Natural killer cell treated with Interleukin-12 subunit alpha and Interleukin-12 subunit beta and Interleukin-15 and Interleukin-18, amount 100 ng/mL, for 72 hours (primary cell): ENCODE data around the gene MLN. TPM values are rescaled to one million over a fixed set of nuclear protein-coding genes. Genes with fewer than 3 reads are reported as not detected.

Experiments used
- ATAC-seq, 2 donors: fragments of 150-1000 bp; cut with Tn5 transposase in 1 of 2; sonication (Bioruptor Pico), chemical (Tn5 transposase) in 1 of 2; 2 replicates each; pipeline ENCODE4 v1.10.0; 2021
- DNase-seq: peaks from one replicate; pipeline ENCODE4 v3.0.0; 2022; ENCODE audit warnings: low spot score
- H3K27ac Mint-ChIP-seq, 2 donors: 1 replicate in 1 of 2; 2 replicates in 1 of 2; pipeline ENCODE4 v1.8.0; 2022; ENCODE audit warnings: mixed read lengths in 2 of 2, mild to moderate bottlenecking in 1 of 2, moderate library complexity in 1 of 2
- H3K27me3 Mint-ChIP-seq, 2 donors: 1 replicate in 1 of 2; 2 replicates in 1 of 2; pipeline ENCODE4 v1.8.0; 2022; ENCODE audit warnings: mixed read lengths in 2 of 2
- H3K36me3 Mint-ChIP-seq: one replicate; pipeline ENCODE4 v1.8.0; 2022; ENCODE audit warnings: mixed read lengths
- H3K4me1 Mint-ChIP-seq, 2 donors: 1 replicate in 1 of 2; 2 replicates in 1 of 2; pipeline ENCODE4 v1.8.0; 2022; ENCODE audit warnings: low read depth in 2 of 2, mixed read lengths in 2 of 2, mild to moderate bottlenecking in 1 of 2
- H3K4me3 Mint-ChIP-seq: one replicate; pipeline ENCODE4 v1.8.0; 2022; ENCODE audit warnings: mixed read lengths
- H3K9me3 Mint-ChIP-seq: 2 replicates; pipeline ENCODE4 v1.8.0; 2022; ENCODE audit warnings: mixed read lengths
- total RNA-seq, 2 donors: library from RNA; stranded (reverse); gene quantifications; one replicate each; pipeline ENCODE4 v1.2.3, GENCODE V29; 2022

The MLN gene
- total RNA-seq, 2 donors from 2014 or later = not detected

- Mint-ChIP-seq H3K4me3 (no peak overlapping the region), H3K9me3 (no peaks in the 10 kb centered on the region), H3K4me1 (no peaks in the 10 kb centered on the region), H3K27ac (no peak overlapping the region), H3K27me3 (peaks cover 34 to 40% of the 10 kb centered on the region in 2 donors), H3K36me3 (no peaks in the 10 kb centered on the region)
- no peak for ATAC-seq
- DNase-seq = no peak
Measured at GRCh38 chr6:33799454-33800113, 4.2 kb downstream of the MLN start.

GRCh38 chr6:33798343-33798848 lies 5.4 kb downstream of the MLN start:
- no peaks in the 10 kb centered on the region for H3K9me3 Mint-ChIP-seq
- H3K27ac Mint-ChIP-seq = no peak overlapping the region
- DNase-seq = no peak
- no peaks in the 10 kb centered on the region for H3K4me1 Mint-ChIP-seq
- peaks cover 30 to 35% of the 10 kb centered on the region in 2 donors for H3K27me3 Mint-ChIP-seq
- ATAC-seq = no peak
- no peaks in the 10 kb centered on the region for H3K36me3 Mint-ChIP-seq
- H3K4me3 Mint-ChIP-seq = no peak overlapping the region

DNA sequence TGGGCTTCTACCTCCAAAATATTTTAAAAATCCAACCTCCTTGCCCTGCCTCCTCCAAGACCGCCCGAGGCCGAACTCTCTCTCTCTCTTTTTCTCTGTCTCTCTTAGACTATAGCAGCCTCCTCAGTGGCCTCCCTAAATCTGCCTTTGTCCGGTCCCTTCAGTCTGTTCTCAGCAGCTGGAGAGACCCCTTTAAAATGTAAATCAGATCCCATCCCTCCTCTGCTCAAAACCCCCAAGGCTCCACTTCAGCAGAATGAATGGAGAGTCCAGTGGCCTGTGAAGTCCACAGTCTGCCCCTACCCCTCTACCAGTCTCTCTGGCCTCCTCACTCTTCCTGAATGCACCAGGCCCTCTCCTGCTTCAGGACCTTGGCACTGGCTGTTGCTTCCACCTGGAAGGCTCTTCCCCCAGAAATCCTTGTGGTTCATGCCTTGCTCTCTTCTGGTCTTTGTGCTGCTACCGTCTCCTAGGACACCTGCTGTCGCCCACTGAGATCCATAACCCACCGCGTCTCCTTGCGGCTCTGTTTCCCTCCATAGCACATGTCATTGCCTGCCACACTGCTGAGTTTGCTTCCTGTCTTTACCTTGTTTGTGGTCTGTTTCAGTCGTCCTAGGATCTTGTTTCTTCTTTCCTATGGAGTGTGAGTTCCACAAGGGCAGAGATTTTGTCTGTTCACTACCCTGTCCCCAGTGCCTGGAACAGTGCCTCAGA lies 6.0 kb downstream of the MLN start:
- ATAC-seq (no peak), DNase-seq (no peak)
- Mint-ChIP-seq H3K4me3 (no peak overlapping the region), H3K36me3 (no peaks in the 10 kb centered on the region), H3K4me1 (no peaks in the 10 kb centered on the region), H3K27ac (no peak overlapping the region), H3K27me3 (peaks cover 31 to 35% of the 10 kb centered on the region in 2 donors), H3K9me3 (no peaks in the 10 kb centered on the region)

DNA sequence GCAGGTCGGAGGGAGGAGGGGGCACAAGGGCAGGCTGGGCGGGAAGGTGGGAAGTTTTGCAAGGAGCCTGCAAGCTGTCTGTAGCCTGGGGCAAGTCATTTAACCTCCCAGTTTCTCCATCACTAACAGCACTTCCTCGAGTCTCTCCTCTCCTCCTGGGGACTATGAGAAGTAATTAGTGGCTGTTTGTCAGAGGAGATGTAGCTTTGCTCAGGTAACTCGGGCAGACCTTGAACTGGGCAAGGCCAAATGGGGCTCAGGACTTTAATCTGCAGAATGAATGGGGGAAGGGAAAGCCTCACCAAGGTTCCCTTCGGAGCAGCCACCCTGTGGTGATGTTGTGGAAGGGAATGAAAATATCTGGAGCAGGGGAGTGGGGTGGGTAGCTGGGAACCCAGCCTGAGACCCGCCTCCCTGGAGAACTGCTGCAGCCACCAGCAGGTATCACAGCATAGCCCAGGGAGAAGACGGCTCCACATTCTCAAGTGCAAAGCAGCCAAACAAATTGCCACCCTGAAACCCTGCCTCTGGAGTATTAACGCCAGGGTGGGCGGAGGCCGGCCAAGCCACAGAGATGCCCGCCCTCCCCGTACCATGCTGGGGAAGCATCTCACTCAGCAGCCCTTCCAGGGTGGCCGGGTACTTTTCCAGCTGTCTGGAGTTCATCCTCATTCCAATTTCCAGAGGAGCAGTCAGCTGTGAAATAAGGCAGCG lies 8.7 kb downstream of the MLN start:
- no peaks in the 10 kb centered on the region for H3K4me1 Mint-ChIP-seq
- ATAC-seq = no peak
- no peak overlapping the region for H3K4me3 Mint-ChIP-seq

GRCh38 chr6:33792981-33793380 lies 10.8 kb downstream of the MLN start:
- DNase-seq = no peak
- no peak overlapping the region for H3K27ac Mint-ChIP-seq
- peaks cover 9 to 15% of the 10 kb centered on the region in 2 donors for H3K27me3 Mint-ChIP-seq
- H3K36me3 Mint-ChIP-seq = peaks cover 3% of the 10 kb centered on the region
- peaks cover 11 to 13% of the 10 kb centered on the region in 2 donors for H3K4me1 Mint-ChIP-seq
- ATAC-seq = no peak
- no peaks in the 10 kb centered on the region for H3K9me3 Mint-ChIP-seq
- H3K4me3 Mint-ChIP-seq = no peak overlapping the region

More for the DNA sequence above, 8.7 kb downstream of the MLN start:
- H3K27me3 Mint-ChIP-seq = peaks cover 27 to 31% of the 10 kb centered on the region in 2 donors
- no peaks in the 10 kb centered on the region for H3K36me3 Mint-ChIP-seq
- no peak for DNase-seq
- no peak overlapping the region for H3K27ac Mint-ChIP-seq
- no peaks in the 10 kb centered on the region for H3K9me3 Mint-ChIP-seq

DNA sequence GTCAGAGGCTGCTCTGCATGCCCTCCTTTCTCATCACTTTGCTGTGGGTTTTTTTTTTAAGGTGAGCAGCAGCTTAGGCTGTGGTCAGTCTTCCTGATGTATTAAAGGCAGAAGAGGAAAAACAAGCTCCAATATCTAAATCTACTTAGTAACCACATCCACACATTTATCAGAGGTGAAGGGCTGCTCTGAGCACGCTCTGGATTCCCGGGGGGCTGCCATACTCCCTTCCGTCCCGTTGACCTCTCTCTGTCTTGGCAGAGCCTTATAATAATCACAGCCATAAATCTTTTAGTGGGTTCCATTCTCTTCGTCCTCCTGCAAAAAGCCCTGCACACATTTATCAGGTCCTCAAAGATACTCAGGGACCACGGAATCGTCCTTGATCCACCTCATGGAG lies 12.2 kb downstream of the MLN start:
- Mint-ChIP-seq H3K36me3 (peaks cover 7% of the 10 kb centered on the region), H3K9me3 (no peaks in the 10 kb centered on the region), H3K4me1 (peaks cover 23 to 25% of the 10 kb centered on the region in 2 donors), H3K27me3 (peaks cover 0 to 7% of the 10 kb centered on the region in 2 donors), H3K4me3 (no peak overlapping the region), H3K27ac (no peak overlapping the region)
- ATAC-seq = no peak
- no peak for DNase-seq

DNA sequence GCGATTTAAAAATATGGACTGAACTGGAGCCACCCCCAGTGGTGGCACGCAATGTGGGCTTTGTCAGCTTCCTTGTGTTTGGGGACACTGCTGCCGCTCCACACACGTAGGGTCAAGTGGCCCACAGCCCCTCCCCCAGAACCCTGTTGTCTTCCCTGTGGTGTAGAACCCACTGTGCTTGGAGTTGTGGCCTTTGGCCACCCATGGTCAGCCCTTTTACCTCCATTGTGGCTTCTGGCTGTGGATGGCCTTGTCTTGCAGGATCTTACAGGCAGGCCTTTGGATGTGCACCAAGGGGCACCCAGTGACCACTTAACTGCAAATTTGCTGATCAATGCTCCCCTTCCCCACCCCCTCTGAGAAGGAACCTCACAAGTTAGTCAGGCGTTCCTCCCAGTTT lies 12.9 kb downstream of the MLN start:
- peaks cover 7% of the 10 kb centered on the region for H3K36me3 Mint-ChIP-seq
- H3K9me3 Mint-ChIP-seq = no peaks in the 10 kb centered on the region
- no peak for DNase-seq
- H3K4me3 Mint-ChIP-seq = no peak overlapping the region
- H3K4me1 Mint-ChIP-seq = peaks cover 30 to 31% of the 10 kb centered on the region in 2 donors
- H3K27me3 Mint-ChIP-seq = peaks cover 0 to 5% of the 10 kb centered on the region in 2 donors
- H3K27ac Mint-ChIP-seq = peak overlapping the region in 1 of 2 donors; percentile 38
- no peak for ATAC-seq

DNA sequence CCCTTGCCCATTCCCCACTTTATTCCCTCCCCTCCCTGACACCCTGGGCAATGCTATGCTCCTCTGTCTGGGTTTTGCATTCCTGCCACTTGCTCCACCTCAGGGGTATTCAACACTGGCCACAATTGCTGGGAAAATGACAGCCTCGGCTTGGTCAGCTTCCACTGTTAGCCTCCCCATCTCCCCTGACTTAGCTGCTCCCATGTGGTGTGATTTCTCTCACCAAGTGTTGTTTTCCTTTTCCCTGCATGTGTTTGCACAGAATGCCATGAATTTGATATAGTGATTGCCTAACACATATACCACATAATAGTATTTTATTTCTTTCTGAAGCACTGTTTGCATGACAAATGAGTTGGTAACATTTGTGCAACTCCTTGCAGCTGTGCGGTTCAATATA lies 13.4 kb downstream of the MLN start:
- Mint-ChIP-seq H3K27me3 (peaks cover 0 to 5% of the 10 kb centered on the region in 2 donors), H3K4me3 (peak overlapping the region; percentile 28), H3K36me3 (peaks cover 7% of the 10 kb centered on the region), H3K27ac (peak overlapping the region in 1 of 2 donors; percentile 38), H3K4me1 (peaks cover 31 to 32% of the 10 kb centered on the region in 2 donors), H3K9me3 (no peaks in the 10 kb centered on the region)
- DNase-seq = no peak
- ATAC-seq = no peak

DNA sequence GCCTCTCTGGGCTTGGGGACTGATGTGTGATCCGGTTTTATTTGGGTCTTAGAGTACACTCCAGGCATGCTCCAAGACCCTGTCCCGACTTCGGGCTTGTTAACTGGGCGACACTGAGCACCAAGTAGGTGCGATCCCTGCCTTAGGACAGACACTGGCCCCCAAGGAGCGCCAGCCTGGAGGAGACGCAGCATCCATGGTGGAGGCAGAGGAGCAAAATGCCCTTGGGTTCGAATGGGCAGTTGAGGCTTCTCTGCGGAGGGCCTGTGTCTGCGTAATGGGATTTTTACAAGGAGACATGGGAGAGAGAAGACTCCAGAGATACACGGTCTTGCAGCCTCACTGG lies 14.3 kb downstream of the MLN start:
- no peaks in the 10 kb centered on the region for H3K9me3 Mint-ChIP-seq
- no peak for ATAC-seq
- DNase-seq = no peak
- peaks cover 40 to 41% of the 10 kb centered on the region in 2 donors for H3K4me1 Mint-ChIP-seq
- peak overlapping the region; percentile 84 to 95 for H3K27ac Mint-ChIP-seq
- peak overlapping the region; percentile 88 for H3K4me3 Mint-ChIP-seq
- H3K27me3 Mint-ChIP-seq = peaks cover 0 to 5% of the 10 kb centered on the region in 2 donors
- H3K36me3 Mint-ChIP-seq = peaks cover 7% of the 10 kb centered on the region

DNA sequence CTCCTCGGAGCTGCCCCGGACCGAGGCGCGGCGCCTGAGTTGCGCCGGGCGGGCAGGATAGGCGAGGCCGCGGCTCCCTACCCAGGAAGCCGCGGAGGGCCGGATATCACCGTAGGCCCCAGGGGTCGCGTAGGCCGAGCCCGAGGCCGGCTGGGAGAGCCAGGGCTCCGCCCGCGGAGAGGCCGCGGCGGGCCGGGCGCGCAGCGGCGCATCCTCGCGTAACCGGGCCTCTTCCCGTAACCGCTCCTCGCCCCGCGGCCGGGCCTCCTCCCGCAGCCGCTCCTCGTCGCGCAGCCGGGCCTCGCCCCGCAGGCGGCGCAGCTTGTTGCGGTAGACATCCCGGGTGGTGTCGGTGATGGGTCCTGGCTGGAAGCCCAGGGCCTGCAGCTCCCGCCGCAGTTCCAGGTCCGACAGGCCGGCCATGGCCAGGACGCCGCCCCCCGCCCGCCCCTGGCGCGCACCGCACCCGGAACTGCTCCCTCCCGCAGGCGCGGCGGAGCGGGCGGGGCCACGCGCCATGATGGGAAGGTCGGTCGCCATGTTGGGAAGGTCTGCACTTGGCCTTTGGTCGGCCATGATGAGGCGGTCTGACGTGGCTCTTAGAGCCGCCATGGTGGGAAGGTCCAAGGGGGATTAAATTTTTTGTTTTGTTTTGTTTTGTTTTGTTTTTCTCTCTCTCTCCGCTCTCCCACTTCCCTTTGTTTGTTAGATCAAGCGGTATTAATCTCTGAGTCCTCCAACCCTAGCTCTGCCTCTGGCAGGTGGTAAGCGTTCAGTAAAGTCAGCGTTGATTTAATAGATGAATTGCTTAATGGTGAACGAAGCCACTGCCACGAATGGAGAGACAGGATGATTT lies 14.9 kb downstream of the MLN start, which contains the start of gene LEMD2:
TSS of gene LEMD2 (minus strand) at position 437 of the 856 bp plus-strand sequence. CDS start at position 423, 14 bp downstream.
- peak within 1 kb of the TSS; percentile 94 to 96 for H3K27ac Mint-ChIP-seq
- DNase-seq (peak; percentile 94), ATAC-seq (peak; percentile 93 to 96)
- peak within 1 kb of the TSS; percentile 97 for H3K4me3 Mint-ChIP-seq
- H3K9me3 Mint-ChIP-seq = no peaks in the 10 kb centered on the region
- peaks cover 7% of the 10 kb centered on the region for H3K36me3 Mint-ChIP-seq
- peaks cover 0 to 5% of the 10 kb centered on the region in 2 donors for H3K27me3 Mint-ChIP-seq
- peaks cover 42% of the 10 kb centered on the region in 2 donors for H3K4me1 Mint-ChIP-seq

- H3K4me1 Mint-ChIP-seq = peaks cover 42 to 44% of the 10 kb centered on the region in 2 donors
- peak; percentile 75 to 82 for ATAC-seq
- no peaks in the 10 kb centered on the region for H3K9me3 Mint-ChIP-seq
Measured at GRCh38 chr6:33787954-33788693, 15.7 kb downstream of the MLN start.

GRCh38 chr6:33787346-33787953 lies 16.4 kb downstream of the MLN start:
- Mint-ChIP-seq H3K27me3 (peaks cover 0 to under 1% of the 10 kb centered on the region in 2 donors), H3K4me1 (peaks cover 44 to 47% of the 10 kb centered on the region in 2 donors), H3K4me3 (peak overlapping the region; percentile 97), H3K36me3 (peaks cover 9% of the 10 kb centered on the region), H3K9me3 (no peaks in the 10 kb centered on the region), H3K27ac (peak overlapping the region; percentile 94 to 96)
- ATAC-seq = peak in 1 of 2 donors; percentile 5
- no peak for DNase-seq

More at GRCh38 chr6:33787954-33788693, 15.7 kb downstream of the MLN start:
- H3K27me3 Mint-ChIP-seq = peaks cover 0 to 5% of the 10 kb centered on the region in 2 donors
- H3K27ac Mint-ChIP-seq = peak overlapping the region; percentile 94 to 96
- DNase-seq = peak; percentile 83
- H3K36me3 Mint-ChIP-seq = peaks cover 7% of the 10 kb centered on the region
- H3K4me3 Mint-ChIP-seq = peak overlapping the region; percentile 97
